ENCODE data around the gene GATAD1. TPM values are rescaled to one million over a fixed set of nuclear protein-coding genes. Genes with fewer than 3 reads are reported as not detected.

Gene GATAD1, protein sequence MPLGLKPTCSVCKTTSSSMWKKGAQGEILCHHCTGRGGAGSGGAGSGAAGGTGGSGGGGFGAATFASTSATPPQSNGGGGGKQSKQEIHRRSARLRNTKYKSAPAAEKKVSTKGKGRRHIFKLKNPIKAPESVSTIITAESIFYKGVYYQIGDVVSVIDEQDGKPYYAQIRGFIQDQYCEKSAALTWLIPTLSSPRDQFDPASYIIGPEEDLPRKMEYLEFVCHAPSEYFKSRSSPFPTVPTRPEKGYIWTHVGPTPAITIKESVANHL
- 16.2 and 20.6 TPM in 2 replicates for total RNA-seq (2016; rRNA removed; fragmentation: Illumina TruSeq; extraction: Trizol)
- total RNA-seq (2016; cell fraction: cytosol; rRNA removed; fragmentation: Illumina TruSeq; extraction: Trizol; ENCODE audit: low read depth) = 4.8 and 5.2 TPM in 2 replicates
- total RNA-seq (2016; cell fraction: insoluble cytoplasmic fraction; rRNA removed; fragmentation: Illumina TruSeq; extraction: Trizol) = 16.4 and 19.7 TPM in 2 replicates
- 14.5 and 15.8 TPM in 2 replicates for total RNA-seq (2016; cell fraction: membrane; rRNA removed; fragmentation: Illumina TruSeq; extraction: Trizol)
- total RNA-seq (2016; cell fraction: nucleus; rRNA removed; fragmentation: Illumina TruSeq; extraction: Trizol) = 23.8 and 26.1 TPM in 2 replicates
- 36.3 and 42.1 TPM in 2 replicates for polyA plus RNA-seq (2011; rRNA removed)
- 16.2 and 22.4 TPM in 2 replicates for polyA plus RNA-seq (2011; cell fraction: cytosol; rRNA removed)
- 23.9 and 33.1 TPM in 2 replicates for polyA plus RNA-seq (2011; cell fraction: nucleus; rRNA removed)
- polyA plus RNA-seq (2012) = 23.9 and 25.0 TPM in 2 replicates
- polyA plus RNA-seq (2016; cell fraction: cytosol; fragmentation: Illumina TruSeq; extraction: Trizol; ENCODE audit: low read depth) = 4.0 and 4.5 TPM in 2 replicates
- 21.6 and 22.3 TPM in 2 replicates for polyA plus RNA-seq (2016; cell fraction: insoluble cytoplasmic fraction; fragmentation: Illumina TruSeq; extraction: Trizol; ENCODE audit: low read depth)
- polyA plus RNA-seq (2016; cell fraction: membrane; fragmentation: Illumina TruSeq; extraction: Trizol; ENCODE audit: low read depth) = 9.4 and 11.1 TPM in 2 replicates
- polyA plus RNA-seq (2016; cell fraction: nucleus; fragmentation: Illumina TruSeq; extraction: Trizol; ENCODE audit: insufficient read depth, low read depth) = 46.3 and 50.1 TPM in 2 replicates
- 19.0 and 26.5 TPM in 2 replicates for polyA minus RNA-seq (2011; rRNA and poly(A)+ RNA removed; ENCODE audit: low replicate concordance)
- polyA minus RNA-seq (2011; cell fraction: cytosol; rRNA and poly(A)+ RNA removed) = 11.0 and 14.0 TPM in 2 replicates
- 64.0 and 72.0 TPM in 2 replicates for polyA minus RNA-seq (2011; cell fraction: nucleus; rRNA and poly(A)+ RNA removed)
- Bru-seq, nascent RNA = percentile 95 among the genes with signal in this experiment
- BruChase-seq, experiment 1, labeled RNA remaining after a 6-hour chase = percentile 94 among the genes with signal in this experiment
- BruChase-seq, experiment 2, labeled RNA remaining after a 2-hour chase = percentile 93 among the genes with signal in this experiment
- long read RNA-seq, experiment 1, partial matches to known transcripts = 0 of 5 reads
- long read RNA-seq, experiment 1, other reads (novel, unspliced or antisense) = 3 of 5 reads
- long read RNA-seq, experiment 2, transcript GATAD1-201 (5 exons, 3,962 nt) = major isoform, 15 of 67 reads
- long read RNA-seq, experiment 2, partial matches to known transcripts = 0 of 67 reads
- long read RNA-seq, experiment 2, other reads (novel, unspliced or antisense) = 52 of 67 reads

DNA sequence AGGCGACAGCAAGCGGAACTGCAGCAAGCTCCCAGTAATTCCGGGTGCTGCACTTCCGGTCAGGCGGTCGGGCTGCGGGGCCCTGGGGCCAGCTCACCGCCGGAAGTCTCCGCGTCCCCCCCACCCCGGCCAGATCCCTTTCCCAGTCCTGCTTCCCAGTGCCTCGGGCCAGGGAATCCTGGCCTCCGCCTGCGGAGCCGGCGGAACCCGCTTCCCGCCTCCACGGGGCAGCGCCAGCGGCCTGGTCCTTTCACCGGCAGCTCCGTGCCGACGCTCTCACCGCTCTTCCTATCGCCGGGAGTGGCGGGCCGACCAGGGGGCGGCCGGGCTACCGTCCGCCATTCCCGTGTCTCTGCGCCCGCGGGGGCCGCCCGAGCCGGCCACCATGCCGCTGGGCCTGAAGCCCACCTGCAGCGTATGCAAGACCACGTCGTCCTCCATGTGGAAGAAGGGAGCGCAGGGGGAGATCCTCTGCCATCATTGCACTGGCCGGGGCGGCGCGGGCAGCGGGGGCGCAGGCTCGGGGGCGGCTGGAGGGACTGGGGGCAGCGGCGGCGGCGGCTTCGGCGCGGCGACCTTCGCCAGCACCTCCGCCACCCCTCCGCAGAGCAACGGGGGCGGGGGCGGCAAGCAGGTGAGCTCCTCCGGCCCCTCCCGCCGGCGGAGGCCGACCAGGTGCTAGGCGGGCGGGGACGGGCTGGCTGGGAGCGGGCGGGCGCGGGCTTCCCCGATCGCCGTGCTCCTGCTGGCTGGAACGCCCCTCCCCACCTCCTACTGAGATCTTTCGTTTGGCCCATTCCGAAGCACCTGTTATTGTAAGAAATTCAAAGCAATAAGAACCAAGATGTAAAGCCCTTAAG, at the start of gene GATAD1:
GATAD1 (plus strand) TSS at position 138 of the 860 bp plus-strand sequence; CDS start at position 386, 248 bp downstream.
- BruUV-seq (replicated peaks) = no TSS peak
- no peaks in the 10 kb centered on the region for H3K27me3 ChIP-seq (ENCODE audit: control insufficient read depth in 1 of 2, insufficient read depth in 2 of 2, low read length in 2 of 2)
- FAIRE-seq (peak; percentile 89), DNase-seq (ENCODE audit: low spot score) (peak; percentile 89), ATAC-seq (peak; percentile 98)
- H3K9me3 ChIP-seq (ENCODE audit: low read length) = no peaks in the 10 kb centered on the region
- H3K27ac ChIP-seq (ENCODE audit: extremely low read length, insufficient read depth, low read length) = peak within 1 kb of the TSS; percentile 93
- no peaks in the 10 kb centered on the region for H4K20me1 ChIP-seq (ENCODE audit: insufficient read depth, low read length)
- peak within 1 kb of the TSS; percentile 98 for H3K9ac ChIP-seq (ENCODE audit: insufficient read depth, low read depth, low read length)
- H3K4me2 ChIP-seq (ENCODE audit: low read depth, low read length) = peak within 1 kb of the TSS; percentile 83
- peaks cover 45% of the 10 kb centered on the region for H3K4me1 ChIP-seq (ENCODE audit: insufficient read depth, low read length)
- 0% methylated on average over 1 of the region's 87 CpGs for WGBS (ENCODE audit: low lambda C conversion rate)
- POLR2A ChIA-PET = interaction anchor here (0.7 to 2.6 kb wide), 9 partner anchors 14 to 617 kb away, joined by 3 to 22 read pairs (median 6); partner anchors contain the start of genes ANKIB1, CYP51A1, KRIT1 and LRRD1
- H3K4me3 ChIP-seq (replicated peaks in 1 of 3; ENCODE audit: insufficient read depth in 1 of 3, low read depth in 2 of 3, low read length in 3 of 3) = peak within 1 kb of the TSS; percentile 73 to 98 (median 88)
- peak within 1 kb of the TSS; percentile 87 for H2AFZ ChIP-seq (ENCODE audit: low read length)
- CTCF ChIA-PET (ENCODE audit: low intra/inter-chr PET ratio, low total read pairs) = interaction anchor here (1.5 to 3.0 kb wide), 2 partner anchors 23 to 269 kb away, joined by 5 to 22 read pairs; partner anchors contain the start of gene LRRD1
- peaks cover 6 to 18% of the 10 kb centered on the region in 2 experiments; a peak in 4 of 5 replicates for H3K36me3 ChIP-seq (replicated peaks in 1 of 2; ENCODE audit: control insufficient read depth in 1 of 2, insufficient read depth in 2 of 2, low read length in 2 of 2)
- peaks cover 13% of the 10 kb centered on the region for H3K79me2 ChIP-seq (ENCODE audit: insufficient read depth, low read length)
- in situ Hi-C loops (cut with HindIII; ENCODE audit: extremely low pct_ligation_motif_present, low pct_unique_long_range_greater_than_20kb) (loop anchor here (25.0 kb wide), 1 partner anchor 615 kb away; no protein-coding TSS in a partner anchor), intact Hi-C loops (cut with micrococcal nuclease; ENCODE audit: unreplicated experiment) (loop anchor here (1.0 to 5.0 kb wide), 5 partner anchors 23 to 315 kb away; partner anchors contain the start of genes ANKIB1, CYP51A1, KRIT1 and LRRD1)
- TF ChIP-seq FUBP1 (CRISPR knock-in tag; IDR thresholded peaks at IDR 0.05; ENCODE audit: borderline replicate concordance) (no peak), IKZF5 (CRISPR knock-in tag; IDR thresholded peaks at IDR 0.05) (peak; percentile 31; the same call in 1 of the 2 replicates), IKZF1 (IDR thresholded peaks at IDR 0.05) (no peak), ELF1 (CRISPR knock-in tag; IDR thresholded peaks at IDR 0.05) (peak; percentile 95), SAP130 (CRISPR knock-in tag; IDR thresholded peaks at IDR 0.05; ENCODE audit: low read depth) (peak; percentile 82), RCOR2 (CRISPR knock-in tag; IDR thresholded peaks at IDR 0.05) (no peak), ZNF468 (CRISPR knock-in tag; IDR thresholded peaks at IDR 0.05) (0 out of 2 replicates have a peak, but pooled peaks have one; percentile 47), RARG (CRISPR knock-in tag; IDR thresholded peaks at IDR 0.05; ENCODE audit: low read depth) (no peak), ADNP (CRISPR knock-in tag; IDR thresholded peaks at IDR 0.05) (no peak)
- TF ChIP-seq, protein P1, sequence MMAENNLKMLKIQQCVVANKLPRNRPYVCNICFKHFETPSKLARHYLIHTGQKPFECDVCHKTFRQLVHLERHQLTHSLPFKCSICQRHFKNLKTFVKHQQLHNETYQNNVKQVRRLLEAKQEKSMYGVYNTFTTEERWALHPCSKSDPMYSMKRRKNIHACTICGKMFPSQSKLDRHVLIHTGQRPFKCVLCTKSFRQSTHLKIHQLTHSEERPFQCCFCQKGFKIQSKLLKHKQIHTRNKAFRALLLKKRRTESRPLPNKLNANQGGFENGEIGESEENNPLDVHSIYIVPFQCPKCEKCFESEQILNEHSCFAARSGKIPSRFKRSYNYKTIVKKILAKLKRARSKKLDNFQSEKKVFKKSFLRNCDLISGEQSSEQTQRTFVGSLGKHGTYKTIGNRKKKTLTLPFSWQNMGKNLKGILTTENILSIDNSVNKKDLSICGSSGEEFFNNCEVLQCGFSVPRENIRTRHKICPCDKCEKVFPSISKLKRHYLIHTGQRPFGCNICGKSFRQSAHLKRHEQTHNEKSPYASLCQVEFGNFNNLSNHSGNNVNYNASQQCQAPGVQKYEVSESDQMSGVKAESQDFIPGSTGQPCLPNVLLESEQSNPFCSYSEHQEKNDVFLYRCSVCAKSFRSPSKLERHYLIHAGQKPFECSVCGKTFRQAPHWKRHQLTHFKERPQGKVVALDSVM (CRISPR knock-in tag; IDR thresholded peaks at IDR 0.05) = peak; percentile 33; the same call in 1 of the 2 replicates
